ENCODE results near the gene MRPL33.
A peak's percentile ranks its signal among the peaks of the same experiment; 100 is the strongest.

Gene MRPL33

DNA sequence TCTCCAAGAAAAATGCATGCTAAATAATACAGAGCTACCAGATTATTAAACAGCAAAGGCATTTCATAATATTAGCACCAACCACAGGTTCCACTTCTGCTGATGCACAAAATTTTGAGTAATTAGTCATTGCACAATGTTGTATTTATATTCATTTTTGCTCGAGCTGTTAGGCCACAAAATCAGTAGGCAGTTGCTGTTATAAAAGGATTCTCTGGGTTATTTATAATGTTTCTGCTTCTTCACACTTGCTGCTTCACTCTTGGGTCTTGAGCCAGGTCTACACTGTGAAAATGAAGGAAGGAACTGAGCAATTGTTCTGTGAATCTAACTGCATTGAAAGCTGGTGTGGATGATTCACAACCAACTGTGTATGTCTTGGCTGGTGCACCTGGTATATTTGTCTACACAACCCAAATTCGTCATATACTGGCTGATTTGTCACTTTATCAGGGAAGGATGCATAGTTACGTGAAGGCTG lies 38.3 kb downstream of the MRPL33 start:
- peak; percentile 81 for DNase-seq (ENCODE audit: low read depth)

DNA sequence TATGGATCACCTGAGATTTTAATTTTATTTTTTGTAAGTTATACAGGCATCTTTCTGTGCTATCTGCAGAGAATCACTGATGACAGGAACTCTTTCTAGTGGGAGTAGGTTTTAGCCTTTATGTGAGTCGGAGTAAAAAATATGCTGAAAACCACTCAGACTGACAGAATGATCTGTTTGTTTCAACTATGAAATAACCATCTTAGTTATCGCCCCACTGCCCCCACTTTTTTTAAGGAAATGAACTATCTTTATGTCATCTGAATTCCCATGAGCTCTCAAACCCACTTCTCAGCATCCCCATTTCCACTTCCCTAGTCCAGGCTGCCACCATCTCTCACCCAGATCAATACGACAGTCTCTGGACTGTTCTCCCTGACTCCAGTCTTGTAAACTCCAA lies 38.9 kb downstream of the MRPL33 start:
- no peak for DNase-seq (ENCODE audit: low read depth)

GRCh38 chr2:27811768-27812167 lies 40.2 kb downstream of the MRPL33 start:
- no peak for DNase-seq (ENCODE audit: low read depth)

- no peak for DNase-seq (ENCODE audit: low read depth)
These were observed 43.2 kb downstream of the MRPL33 start for GRCh38 chr2:27814758-27815157.

DNA sequence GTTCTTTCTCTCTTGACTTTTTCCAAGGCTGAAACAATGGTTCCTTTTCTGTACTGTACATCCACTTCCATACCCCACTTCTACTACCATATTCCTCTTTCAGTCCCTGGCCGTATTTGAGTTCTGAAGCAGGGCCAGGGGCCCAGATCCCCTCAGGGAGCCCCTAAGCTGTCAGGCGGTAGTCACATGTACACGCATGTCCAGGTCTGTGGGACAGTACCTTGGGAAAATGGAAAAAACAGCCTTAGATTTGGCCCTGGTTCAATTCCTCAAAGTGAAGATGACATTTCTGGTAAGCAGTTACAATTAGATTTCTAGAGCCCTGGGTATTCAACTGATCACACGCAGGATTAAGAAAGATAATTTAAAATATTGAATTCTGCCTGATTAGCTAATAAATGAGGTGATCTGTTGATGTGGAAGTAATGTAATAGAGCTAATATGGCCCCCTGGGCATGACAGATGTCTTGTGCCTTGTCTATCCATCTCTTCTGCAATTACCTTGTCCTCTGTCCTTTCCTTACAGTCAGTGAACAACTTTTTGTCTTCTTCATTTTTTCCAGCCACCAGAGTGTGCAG lies 44.4 kb downstream of the MRPL33 start:
- DNase-seq (ENCODE audit: low read depth): no peak

GRCh38 chr2:27822049-27822448 lies 50.5 kb downstream of the MRPL33 start:
- no peak for DNase-seq (ENCODE audit: low read depth)

DNA sequence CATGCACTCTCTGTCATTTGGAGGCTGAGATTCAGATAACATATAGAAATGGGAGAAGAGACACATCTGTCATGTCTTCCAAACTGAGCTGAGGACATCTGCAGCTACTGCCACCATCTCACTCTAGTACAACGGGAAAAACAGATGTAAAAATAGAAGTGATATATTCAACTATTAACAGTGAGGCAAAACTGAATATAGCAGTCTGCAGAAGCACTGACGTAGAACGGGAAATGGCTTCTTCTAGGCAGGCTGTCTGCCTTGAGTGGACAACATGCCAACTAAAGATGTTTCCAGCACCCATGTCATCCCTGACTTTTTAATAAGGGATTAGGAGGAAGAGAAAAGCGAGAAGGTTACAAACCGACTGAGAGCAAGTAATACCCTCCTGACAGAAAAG lies 51.6 kb downstream of the MRPL33 start:
- no peak for DNase-seq (ENCODE audit: low read depth)

DNA sequence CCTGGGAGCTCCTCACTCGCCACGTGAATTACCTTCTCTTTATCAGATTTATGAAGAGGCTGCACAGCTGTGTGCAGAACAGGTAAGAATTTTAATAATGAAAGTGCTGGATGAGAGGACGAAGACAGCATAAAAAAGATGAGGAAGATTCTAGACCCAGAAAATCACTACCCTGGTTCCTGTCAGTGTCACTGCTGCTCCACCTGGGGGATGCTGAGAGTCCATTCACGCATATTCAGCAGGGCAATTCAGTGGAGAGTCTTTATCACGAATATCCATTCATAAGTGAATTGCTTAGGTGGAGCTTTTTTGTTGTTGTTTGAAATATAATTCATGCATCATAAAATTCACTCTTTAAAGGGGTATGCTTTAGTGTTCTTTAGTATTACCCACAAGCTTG lies 52.0 kb downstream of the MRPL33 start:
- no peak for DNase-seq (ENCODE audit: low read depth)

GRCh38 chr2:27824401-27824800 lies 52.9 kb downstream of the MRPL33 start:
- no peak for DNase-seq (ENCODE audit: low read depth)

- no peak for DNase-seq (ENCODE audit: low read depth)
These were observed 56.8 kb downstream of the MRPL33 start for GRCh38 chr2:27828305-27828704.
